Right lung (tissue), 5 donors: ENCODE measurements around the gene VSTM2B. TPM values are rescaled to one million over a fixed set of nuclear protein-coding genes. Genes with fewer than 3 reads are reported as not detected.

Experiments used
- DNase-seq, 2 donors: peaks; one replicate each; pipeline ENCODE4 v3.0.0-alpha.2; 2013
- polyA plus RNA-seq, 5 donors: library from polyadenylated mRNA; unstranded; fragments of 120-200 nt; gene quantifications; one replicate each; pipeline versions ENCODE4 v1.2.1 to v1.2.3, GENCODE V29; 2013; ENCODE audit warnings: inconsistent platforms in 1 of 5, low replicate concordance in 1 of 5; ENCODE audit not compliant: insufficient read length in 5 of 5, insufficient read depth in 1 of 5

Gene VSTM2B
- polyA plus RNA-seq, 5 donors = not detected

GRCh38 chr19:29591670-29592069 is 65.9 kb downstream of the VSTM2B start:
- DNase-seq = no peak

GRCh38 chr19:29593869-29594268 is 68.1 kb downstream of the VSTM2B start:
- DNase-seq = no peak

- no peak for DNase-seq
Observed at GRCh38 chr19:29596080-29596727, 70.4 kb downstream of the VSTM2B start.

GRCh38 chr19:29596885-29597525 is 71.2 kb downstream of the VSTM2B start:
- no peak for DNase-seq

GRCh38 chr19:29598036-29598435 is 72.2 kb downstream of the VSTM2B start:
- DNase-seq = no peak

- no peak for DNase-seq
Observed at GRCh38 chr19:29598496-29598895, 72.7 kb downstream of the VSTM2B start.

- DNase-seq = no peak
Observed at GRCh38 chr19:29603308-29603707, 77.5 kb downstream of the VSTM2B start.

GRCh38 chr19:29605653-29606419 is 80.0 kb downstream of the VSTM2B start, which contains the start of gene POP4:
POP4 (plus strand) TSS chr19:29606283; CDS start chr19:29606319, 36 bp downstream.
- peak; percentile 98 for DNase-seq

- DNase-seq = no peak
Observed at GRCh38 chr19:29606420-29606747, 80.6 kb downstream of the VSTM2B start.

- DNase-seq = no peak
Observed at GRCh38 chr19:29609636-29610035, 83.8 kb downstream of the VSTM2B start.

GRCh38 chr19:29610213-29610573 is 84.4 kb downstream of the VSTM2B start:
- DNase-seq = no peak

- peak; percentile 48 to 58 for DNase-seq
Observed at GRCh38 chr19:29610574-29611271, 84.9 kb downstream of the VSTM2B start.

GRCh38 chr19:29612121-29612520 is 86.3 kb downstream of the VSTM2B start:
- no peak for DNase-seq

GRCh38 chr19:29612801-29613595 is 87.2 kb downstream of the VSTM2B start:
- DNase-seq = no peak

GRCh38 chr19:29614046-29614445 is 88.3 kb downstream of the VSTM2B start:
- DNase-seq = no peak

Other genes with a start within 250 kb of the VSTM2B start
- gene POP4, start 80.3 kb downstream of the VSTM2B start, polyA plus RNA-seq = 10 to 100 TPM; 47.1 to 62.6 (median 54.6) TPM
- 1 to 10 TPM in 2 of 5 donors, under 1 TPM in 3; 0.51 to 1.3 (median 0.90) TPM for gene PLEKHF1, start 139.5 kb downstream of the VSTM2B start, polyA plus RNA-seq
- gene C19orf12, start 189.3 kb downstream of the VSTM2B start, polyA plus RNA-seq = 10 to 100 TPM; 17.6 to 23.6 (median 20.8) TPM